Motor neuron (in vitro differentiated cells): ENCODE results near the gene BIRC7. TPM values are rescaled to one million over a fixed set of nuclear protein-coding genes. Genes with fewer than 3 reads are reported as not detected.

Experiments
- ATAC-seq, 8 experiments: fragments of 200-7000 bp; cut with Tn5 transposase; replicated peaks in 6 of 8; 2 replicates each; pipeline ENCODE4 v1.8.0; 2021; ENCODE audit warnings: mild to moderate bottlenecking in 8 of 8, moderate library complexity in 8 of 8
- H3K27ac ChIP-seq, 2 donors: fragments of 250-450 bp; sonication (Bioruptor Pico); 2 replicates each; pipeline ENCODE4 v1.9.0; 2021; ENCODE audit warnings: antibody characterized with exemption in 2 of 2, mild to moderate bottlenecking in 2 of 2, moderate library complexity in 1 of 2
- H3K4me1 ChIP-seq, 2 donors: fragments of 250-450 bp; sonication (Bioruptor Pico); replicated peaks in 1 of 2; 2 replicates each; pipeline ENCODE4 v1.6.1; 2021; ENCODE audit warnings: antibody characterized with exemption in 2 of 2, mild to moderate bottlenecking in 2 of 2, moderate library complexity in 1 of 2
- H3K4me3 ChIP-seq, 5 donors: fragments of 250-450 bp; sonication (Bioruptor Pico); 2 replicates each; pipeline ENCODE4 v1.9.0; 2021; ENCODE audit warnings: antibody characterized with exemption in 5 of 5, mild to moderate bottlenecking in 5 of 5, moderate library complexity in 4 of 5
- WGBS, 10 experiments: fragments of 450-650 bp; shearing (Covaris generic); methylation state at CpG; one replicate each; pipeline ENCODE4 v1.0.0; 2022; 5-methylcytosine and 5-hydroxymethylcytosine counted together
- in situ Hi-C, 9 experiments: fragments of 400-800 bp; cut with MboI; loops; one replicate each; pipeline ENCODE4 v1.15.0; 2021; ENCODE audit warnings: low sequenced_read_pairs in 9 of 9, low pct_unique_long_range_greater_than_20kb in 2 of 9; ENCODE audit not compliant: unreplicated experiment in 9 of 9
- total RNA-seq, 8 experiments: library from RNA; unstranded; fragments of 300-600 nt; gene quantifications; 2 replicates each; pipeline versions ENCODE4 v1.2.3 to v1.2.4, GENCODE V29; 2022

Gene BIRC7
- total RNA-seq, 8 experiments from 2014 or later, result 0.29 to 14.1 (median 2.2) TPM; not detected in 2

GRCh38 chr20:63268256-63268655, 32.6 kb downstream of the BIRC7 start:
- Histone ChIP-seq H3K27ac (no peak overlapping the region), H3K4me1 (peaks cover 24 to 41% of the 10 kb centered on the region in 2 donors), H3K4me3 (no peak overlapping the region)
- ATAC-seq, result peak in 1 of 8 experiments; percentile 2
- in situ Hi-C loops, result no loop called here
- WGBS, 10 experiments, result 8 to 90% (median 80%) methylated on average over 1 to 5 of the region's 7 CpGs; no CpG with 5 or more reads in 7 of the 10 experiments

GRCh38 chr20:63268671-63269439, 33.1 kb downstream of the BIRC7 start:
- Histone ChIP-seq H3K27ac (no peak overlapping the region), H3K4me1 (peaks cover 28 to 45% of the 10 kb centered on the region in 2 donors), H3K4me3 (no peak overlapping the region)
- ATAC-seq, result peak in 3 of 8 experiments; percentile 7 to 38 (median 15)
- in situ Hi-C loops, result no loop called here
- WGBS, 10 experiments, result 0 to 83% (median 47%) methylated on average over 1 to 5 of the region's 18 CpGs; no CpG with 5 or more reads in 6 of the 10 experiments

GRCh38 chr20:63269724-63270123, 34.0 kb downstream of the BIRC7 start:
- no peak overlapping the region for H3K4me3 ChIP-seq
- 83 to 100% (median 91%) methylated on average over 1 to 9 of the region's 9 CpGs; no CpG with 5 or more reads in 1 of the 10 experiments for WGBS, 10 experiments
- in situ Hi-C loops, result no loop called here
- H3K27ac ChIP-seq, result no peak overlapping the region
- peaks cover 24 to 39% of the 10 kb centered on the region in 2 donors for H3K4me1 ChIP-seq
- no peak for ATAC-seq

DNA sequence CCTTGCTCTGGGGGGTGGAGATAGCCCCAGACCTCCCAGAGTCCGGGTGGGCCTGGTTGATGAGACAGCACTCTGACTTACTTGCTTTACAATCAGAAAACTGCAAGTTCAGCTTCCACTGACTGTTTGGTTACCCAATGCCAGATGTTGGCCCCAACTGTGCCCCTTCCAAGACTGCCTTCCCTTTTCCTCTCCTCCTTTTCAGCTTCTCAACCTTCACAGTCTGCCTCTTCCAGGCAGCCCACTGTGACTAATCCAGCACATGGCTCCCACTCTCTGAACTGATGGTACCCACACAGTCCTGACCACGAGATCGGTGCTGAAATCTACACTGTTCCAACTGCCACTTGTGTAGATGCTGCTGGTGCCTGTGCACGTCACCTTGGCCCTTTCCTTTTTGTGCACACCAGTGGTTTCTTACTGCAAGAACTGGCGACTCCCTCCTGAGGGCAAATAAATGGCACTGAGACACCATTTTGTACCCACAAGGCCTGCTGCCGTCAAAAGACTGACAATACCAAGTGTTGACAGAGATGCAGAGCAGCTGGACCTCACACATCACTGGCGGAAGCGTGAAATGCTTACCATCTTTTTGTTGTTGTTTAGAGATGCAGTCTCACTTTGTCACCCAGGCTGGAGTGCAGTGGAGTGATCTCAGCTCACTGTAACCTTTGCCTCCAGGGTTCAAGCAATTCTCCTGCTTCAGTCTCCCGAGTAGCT, 35.1 kb downstream of the BIRC7 start:
- Histone ChIP-seq H3K4me1 (peaks cover 20 to 35% of the 10 kb centered on the region in 2 donors), H3K4me3 (peak overlapping the region in 2 of 5 donors; percentile 90 to 95), H3K27ac (no peak overlapping the region)
- no peak for ATAC-seq
- in situ Hi-C loops, result no loop called here
- WGBS, 10 experiments, result 20 to 95% (median 87%) methylated on average over 1 to 7 of the region's 9 CpGs; no CpG with 5 or more reads in 2 of the 10 experiments

- Histone ChIP-seq H3K4me1 (peaks cover 19 to 33% of the 10 kb centered on the region in 2 donors), H3K27ac (peak within 1 kb of the TSS; percentile 90 to 97), H3K4me3 (peak within 1 kb of the TSS; percentile 90 to 99 (median 92))
- WGBS, 10 experiments, result 0 to 20% (median 14%) methylated on average over 1 to 7 of the region's 97 CpGs; no CpG with 5 or more reads in 7 of the 10 experiments
- in situ Hi-C loops, result no loop called here
- ATAC-seq, result peak; percentile 72 to 94 (median 86)
Measured at GRCh38 chr20:63272105-63273058, 36.7 kb downstream of the BIRC7 start, which contains the start of gene ARFGAP1. TSS of gene ARFGAP1 (plus strand) at chr20:63272813. CDS start at chr20:63275581, 2,768 bp downstream.

DNA sequence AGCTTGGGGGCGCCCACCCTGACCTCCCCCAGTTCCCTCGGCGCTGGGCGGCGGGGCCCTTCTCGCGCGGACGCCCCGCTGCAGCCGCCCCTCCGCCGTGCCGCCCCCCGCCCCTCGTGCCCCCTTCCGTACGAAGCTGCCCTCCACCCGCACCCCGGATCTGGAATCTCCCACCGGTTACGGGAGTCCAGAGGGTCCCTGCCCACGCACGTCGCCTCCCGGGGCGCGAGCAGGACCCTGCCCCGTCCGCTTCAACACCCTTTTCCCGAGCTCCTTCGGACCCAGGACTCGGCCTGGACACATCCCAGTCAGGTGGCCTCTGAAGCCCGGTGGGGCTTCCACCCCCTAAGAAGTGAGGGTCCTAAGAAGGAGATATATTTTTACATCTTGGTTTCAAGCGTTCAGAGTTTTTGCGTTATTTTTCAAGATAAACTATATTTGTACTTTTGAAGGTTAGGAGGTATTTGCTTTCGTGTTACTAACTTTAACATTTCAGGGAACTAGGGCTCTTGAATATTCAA, 37.4 kb downstream of the BIRC7 start:
- in situ Hi-C loops, result no loop called here
- peak in 6 of 8 experiments; percentile 1 to 4 (median 2) for ATAC-seq
- WGBS, 10 experiments, result 0 to 20% (median 0%) methylated on average over 1 to 14 of the region's 37 CpGs; no CpG with 5 or more reads in 1 of the 10 experiments
- Histone ChIP-seq H3K27ac (peak overlapping the region; percentile 90 to 97), H3K4me3 (peak overlapping the region; percentile 90 to 99 (median 92)), H3K4me1 (peaks cover 15 to 26% of the 10 kb centered on the region in 2 donors)

GRCh38 chr20:63273635-63274380, 38.1 kb downstream of the BIRC7 start:
- peak overlapping the region; percentile 90 to 99 (median 92) for H3K4me3 ChIP-seq
- 0 to 52% (median 30%) methylated on average over 1 to 11 of the region's 20 CpGs for WGBS, 10 experiments
- in situ Hi-C loops, result no loop called here
- ATAC-seq, result peak; percentile 2 to 44 (median 19)
- peaks cover 15 to 19% of the 10 kb centered on the region in 2 donors for H3K4me1 ChIP-seq
- peak overlapping the region in 1 of 2 donors; percentile 97 for H3K27ac ChIP-seq

- in situ Hi-C loops, result loop anchor here in 1 of 9 experiments (25.0 kb wide), 1 partner anchor 113 kb away; no protein-coding TSS in a partner anchor
- peak in 1 of 8 experiments; percentile 4 for ATAC-seq
- 42 to 94% (median 85%) methylated on average over 2 to 8 of the region's 17 CpGs; no CpG with 5 or more reads in 3 of the 10 experiments for WGBS, 10 experiments
- no peak overlapping the region for H3K27ac ChIP-seq
- peaks cover 12 to 15% of the 10 kb centered on the region in 2 donors for H3K4me1 ChIP-seq
- H3K4me3 ChIP-seq, result peak overlapping the region in 1 of 5 donors; percentile 90
Measured at GRCh38 chr20:63274381-63275228, 38.9 kb downstream of the BIRC7 start.

GRCh38 chr20:63275825-63276224, 40.1 kb downstream of the BIRC7 start:
- peaks cover 12 to 15% of the 10 kb centered on the region in 2 donors for H3K4me1 ChIP-seq
- no peak overlapping the region for H3K4me3 ChIP-seq
- no peak overlapping the region for H3K27ac ChIP-seq
- in situ Hi-C loops, result loop anchor here in 1 of 9 experiments (25.0 kb wide), 1 partner anchor 111 kb away; no protein-coding TSS in a partner anchor
- 80 to 100% (median 93%) methylated on average over 1 to 7 of the region's 18 CpGs; no CpG with 5 or more reads in 7 of the 10 experiments for WGBS, 10 experiments
- no peak for ATAC-seq

DNA sequence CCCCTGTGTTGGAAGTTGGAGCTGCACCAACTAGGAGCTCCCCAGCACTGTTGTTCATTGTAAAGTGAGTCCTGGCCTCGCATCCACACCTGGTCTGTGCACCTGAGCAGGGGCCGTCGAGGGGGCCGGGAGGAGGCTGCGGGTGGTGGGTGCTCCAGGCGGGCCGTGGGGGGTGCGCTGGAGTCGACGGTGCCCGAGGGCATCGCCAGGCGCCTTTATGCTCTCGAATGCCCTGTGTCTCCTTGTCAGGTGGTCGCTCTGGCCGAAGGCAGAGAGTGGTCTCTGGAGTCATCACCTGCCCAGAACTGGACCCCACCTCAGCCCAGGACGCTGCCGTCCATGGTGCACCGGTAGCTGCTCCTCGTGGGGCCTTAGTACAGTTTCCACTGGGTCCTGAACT, 41.3 kb downstream of the BIRC7 start:
- 90 to 100% (median 100%) methylated on average over 1 to 5 of the region's 20 CpGs; no CpG with 5 or more reads in 5 of the 10 experiments for WGBS, 10 experiments
- in situ Hi-C loops, result loop anchor here in 1 of 9 experiments (25.0 kb wide), 1 partner anchor 110 kb away; no protein-coding TSS in a partner anchor
- H3K4me3 ChIP-seq, result no peak overlapping the region
- no peak for ATAC-seq
- H3K4me1 ChIP-seq, result peaks cover 6 to 7% of the 10 kb centered on the region in 2 donors
- H3K27ac ChIP-seq, result no peak overlapping the region
